ENCODE data around the gene MGLL. TPM values are rescaled to one million over a fixed set of nuclear protein-coding genes. Genes with fewer than 3 reads are reported as not detected.
A peak's percentile ranks its signal among the peaks of the same experiment; 100 is the strongest.

MGLL gene
- total RNA-seq, 6 experiments from 2014 or later = 128 to 144 (median 129) TPM

GRCh38 chr3:127711896-127712295, 110.4 kb downstream of the MGLL start:
- Mint-ChIP-seq H3K4me1 (ENCODE audit: low read depth) (peaks cover 18% of the 10 kb centered on the region), H3K36me3 (ENCODE audit: low read depth) (peaks cover 16% of the 10 kb centered on the region; the same call in 1 of the 2 replicates), H3K27me3 (ENCODE audit: insufficient read depth) (no peaks in the 10 kb centered on the region; the same call in 1 of the 2 replicates), H3K9me3 (no peaks in the 10 kb centered on the region), H3K27ac (no peak overlapping the region; the same call in 1 of the 2 replicates), H3K4me3 (no peak overlapping the region)
- no peak for TF ChIP-seq CTCF (IDR thresholded peaks at IDR 0.05)
- DNase-seq = no peak

DNA sequence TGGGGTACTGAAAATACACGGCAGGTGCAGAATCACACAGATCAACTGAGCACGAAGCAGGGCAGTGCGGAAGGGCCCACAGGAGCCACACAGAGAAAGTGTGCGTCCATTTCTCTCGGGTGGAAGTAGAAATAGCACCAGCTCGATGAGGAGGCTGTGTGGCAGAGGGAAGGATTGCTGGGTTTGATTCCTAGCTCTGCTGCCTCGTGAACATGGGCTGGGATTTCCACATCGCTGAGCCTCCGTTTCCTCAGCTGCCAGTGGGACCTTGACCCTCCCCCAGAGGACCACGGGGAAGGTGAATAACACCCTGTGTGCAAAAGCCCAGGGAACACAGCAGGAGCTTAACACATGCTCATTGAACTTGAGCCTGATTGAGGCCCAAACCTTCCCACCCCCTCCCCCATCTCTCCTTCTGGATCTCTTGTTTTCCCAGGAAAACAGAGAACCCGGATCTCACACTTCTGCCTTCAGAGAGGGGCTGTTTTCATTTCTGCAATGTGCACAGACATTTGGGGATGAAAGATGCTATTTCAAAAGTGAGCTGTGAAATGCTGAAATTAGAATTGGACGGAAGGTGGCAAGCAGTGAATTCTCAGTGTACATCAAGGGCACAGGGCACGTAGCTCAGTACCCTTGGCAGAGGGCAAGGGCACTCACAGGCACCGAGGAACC, 111.2 kb downstream of the MGLL start:
- TF ChIP-seq CTCF (IDR thresholded peaks at IDR 0.05) = no peak
- no peak overlapping the region for H3K4me3 Mint-ChIP-seq
- no peaks in the 10 kb centered on the region for H3K9me3 Mint-ChIP-seq
- peaks cover 15% of the 10 kb centered on the region; the same call in 1 of the 2 replicates for H3K36me3 Mint-ChIP-seq (ENCODE audit: low read depth)
- no peaks in the 10 kb centered on the region for H3K27me3 Mint-ChIP-seq (ENCODE audit: insufficient read depth)
- DNase-seq = no peak
- peaks cover 18% of the 10 kb centered on the region for H3K4me1 Mint-ChIP-seq (ENCODE audit: low read depth)
- no peak overlapping the region for H3K27ac Mint-ChIP-seq

- H3K27me3 Mint-ChIP-seq (ENCODE audit: insufficient read depth) = no peaks in the 10 kb centered on the region
- no peaks in the 10 kb centered on the region for H3K9me3 Mint-ChIP-seq
- no peak for TF ChIP-seq CTCF (IDR thresholded peaks at IDR 0.05)
- peaks cover 18% of the 10 kb centered on the region for H3K4me1 Mint-ChIP-seq (ENCODE audit: low read depth)
- peaks cover 18% of the 10 kb centered on the region; the same call in 1 of the 2 replicates for H3K36me3 Mint-ChIP-seq (ENCODE audit: low read depth)
- no peak overlapping the region for H3K4me3 Mint-ChIP-seq
- no peak for DNase-seq
- peak overlapping the region; percentile 26; the same call in 1 of the 2 replicates for H3K27ac Mint-ChIP-seq
These were observed 112.0 kb downstream of the MGLL start for GRCh38 chr3:127710155-127710941.

- DNase-seq = no peak
- no peak for TF ChIP-seq CTCF (IDR thresholded peaks at IDR 0.05)
- H3K4me3 Mint-ChIP-seq = no peak overlapping the region
- H3K9me3 Mint-ChIP-seq = no peaks in the 10 kb centered on the region
- no peaks in the 10 kb centered on the region for H3K27me3 Mint-ChIP-seq (ENCODE audit: insufficient read depth)
- peaks cover 22% of the 10 kb centered on the region for H3K36me3 Mint-ChIP-seq (ENCODE audit: low read depth)
- peak overlapping the region; percentile 26 for H3K27ac Mint-ChIP-seq
- peaks cover 18% of the 10 kb centered on the region for H3K4me1 Mint-ChIP-seq (ENCODE audit: low read depth)
These were observed 112.8 kb downstream of the MGLL start for GRCh38 chr3:127709320-127710060.

- Mint-ChIP-seq H3K27me3 (ENCODE audit: insufficient read depth) (no peaks in the 10 kb centered on the region), H3K36me3 (ENCODE audit: low read depth) (peaks cover 29% of the 10 kb centered on the region), H3K9me3 (peaks cover 4% of the 10 kb centered on the region; the same call in 1 of the 2 replicates), H3K4me1 (ENCODE audit: low read depth) (peaks cover 18% of the 10 kb centered on the region), H3K4me3 (no peak overlapping the region), H3K27ac (no peak overlapping the region)
- no peak for TF ChIP-seq CTCF (IDR thresholded peaks at IDR 0.05)
- DNase-seq = no peak
These were observed 113.5 kb downstream of the MGLL start for GRCh38 chr3:127708837-127709236.

Data from HFFc6 (cell line).